GM23338 (cell line): ENCODE results near the gene KCNK4. TPM values are rescaled to one million over a fixed set of nuclear protein-coding genes. Genes with fewer than 3 reads are reported as not detected.

ENCODE experiments used
- ATAC-seq: fragments of 200-7000 bp; cut with Tn5 transposase; 3 replicates; pipeline ENCODE4 v1.9.1; 2020
- DNase-seq: peaks from one replicate; pipeline ENCODE4 v3.0.0-alpha.2; 2015; ENCODE audit warnings: low spot score
- H2AFZ ChIP-seq: fragments of 200-600 bp; sonication (generic); 2 replicates; pipeline ENCODE4 v1.8.0; 2016; ENCODE audit warnings: antibody characterized with exemption, mild to moderate bottlenecking, moderate library complexity
- H3F3A ChIP-seq: fragments of 200-600 bp; sonication (generic); replicated peaks from 2 replicates; pipeline ENCODE4 v1.8.0; 2017; ENCODE audit warnings: antibody characterized with exemption, mixed run types, low read depth
- H3K27ac ChIP-seq: fragments of 200-600 bp; sonication (generic); 2 replicates; pipeline ENCODE4 v1.6.1; 2016; ENCODE audit warnings: low read depth
- H3K27me3 ChIP-seq: fragments of 200-600 bp; sonication (generic); 2 replicates; pipeline ENCODE4 v1.8.0; 2016; ENCODE audit warnings: mild to moderate bottlenecking, mixed run types, moderate library complexity; ENCODE audit not compliant: insufficient read depth
- H3K36me3 ChIP-seq: fragments of 200-600 bp; sonication (generic); 2 replicates; pipeline ENCODE4 v1.8.0; 2016; ENCODE audit warnings: mild to moderate bottlenecking; ENCODE audit not compliant: insufficient read depth
- H3K4me1 ChIP-seq: fragments of 200-600 bp; sonication (generic); 2 replicates; pipeline ENCODE4 v1.8.0; 2016; ENCODE audit warnings: mild to moderate bottlenecking, moderate library complexity; ENCODE audit not compliant: insufficient read depth
- H3K4me2 ChIP-seq: fragments of 200-600 bp; sonication (generic); 2 replicates; pipeline ENCODE4 v1.7.1; 2017; ENCODE audit warnings: mixed run types
- H3K4me3 ChIP-seq: fragments of 200-600 bp; sonication (generic); 2 replicates; pipeline ENCODE4 v1.6.1; 2016; ENCODE audit warnings: mixed run types
- H3K79me2 ChIP-seq: fragments of 200-600 bp; sonication (generic); replicated peaks from 2 replicates; pipeline ENCODE4 v1.8.0; 2017; ENCODE audit warnings: mild to moderate bottlenecking; ENCODE audit not compliant: insufficient read depth
- H3K9me2 ChIP-seq: fragments of 200-600 bp; sonication (generic); 2 replicates; pipeline ENCODE4 v1.8.0; 2017; ENCODE audit not compliant: insufficient read depth
- H4K20me1 ChIP-seq: fragments of 200-600 bp; sonication (generic); replicated peaks from 2 replicates; pipeline ENCODE4 v1.8.0; 2017; ENCODE audit warnings: mild to moderate bottlenecking; ENCODE audit not compliant: insufficient read depth
- H3K27ac Mint-ChIP-seq: 2 replicates; pipeline ENCODE4 v1.8.0; 2020; ENCODE audit warnings: inconsistent platforms, mild to moderate bottlenecking, moderate library complexity, mixed read lengths
- H3K27me3 Mint-ChIP-seq: 3 replicates; pipeline ENCODE4 v1.8.0; 2022; ENCODE audit warnings: low read depth, mild to moderate bottlenecking, moderate library complexity, mixed read lengths, inconsistent platforms; ENCODE audit not compliant: insufficient read depth, poor library complexity
- H3K36me3 Mint-ChIP-seq: 3 replicates; pipeline ENCODE4 v1.8.0; 2021; ENCODE audit warnings: low read depth, mild to moderate bottlenecking, inconsistent platforms, moderate library complexity, mixed read lengths
- H3K4me1 Mint-ChIP-seq: 3 replicates; pipeline ENCODE4 v1.8.0; 2020; ENCODE audit warnings: mild to moderate bottlenecking, inconsistent platforms, mixed read lengths
- H3K4me3 Mint-ChIP-seq: 3 replicates; pipeline ENCODE4 v1.8.0; 2021; ENCODE audit warnings: moderate library complexity, mild to moderate bottlenecking, inconsistent platforms, mixed read lengths
- H3K9me3 Mint-ChIP-seq: 3 replicates; pipeline ENCODE4 v1.8.0; 2020; ENCODE audit warnings: moderate library complexity, mild to moderate bottlenecking, inconsistent platforms, mixed read lengths
- EZH2phosphoT487 ChIP-seq: fragments of 200-600 bp; sonication (generic); IDR thresholded peaks from one replicate; pipeline ENCODE4 v1.8.1; 2018; ENCODE audit warnings: antibody characterized with exemption; ENCODE audit not compliant: unreplicated experiment
- NANOG ChIP-seq: IDR thresholded peaks from 2 replicates; pipeline ENCODE4 v1.6.1; 2016; ENCODE audit warnings: antibody characterized with exemption, borderline replicate concordance
- REST ChIP-seq: IDR thresholded peaks from one replicate; pipeline ENCODE4 v1.6.1; 2018; ENCODE audit warnings: antibody characterized with exemption; ENCODE audit not compliant: unreplicated experiment
- ZNF462 ChIP-seq: fragments of 250-450 bp; sonication (Bioruptor Pico); IDR thresholded peaks from 2 replicates; pipeline ENCODE4 v1.5.0; 2020; ENCODE audit warnings: mild to moderate bottlenecking, moderate library complexity
- polyA plus RNA-seq: library from polyadenylated mRNA; unstranded; fragments of >200 nt; fragmentation: Nextera tagmentation; extraction: Ambion mirVana; gene quantifications from 2 replicates; pipeline ENCODE4 v1.2.1, GENCODE V29; 2016
- total RNA-seq: library from RNA; depleted of rRNA; stranded (reverse); fragments of >200 nt; shearing (Covaris generic); gene quantifications from 2 replicates; pipeline ENCODE4 v1.2.3, GENCODE V29; 2014

KCNK4 gene
- total and polyA plus RNA-seq, 2 experiments from 2014 or later, result 1.0 TPM; not detected in 1

GRCh38 chr11:64244107-64244506 is 47.0 kb upstream of the KCNK4 start:
- H3K4me1 Mint-ChIP-seq, result peaks cover 42% of the 10 kb centered on the region
- no peak overlapping the region for H3K4me2 ChIP-seq
- no peak overlapping the region for H3K27ac Mint-ChIP-seq

More at GRCh38 chr11:64244107-64244506, 47.0 kb upstream of the KCNK4 start:
- no peaks in the 10 kb centered on the region for H3K9me2 ChIP-seq
- no peak overlapping the region for H2AFZ ChIP-seq
- peak overlapping the region; percentile 93 for H3K4me3 Mint-ChIP-seq
- H3K27me3 ChIP-seq, result no peaks in the 10 kb centered on the region
- H3K4me3 ChIP-seq, result no peak overlapping the region
- DNase-seq, result no peak
- H3K27ac ChIP-seq, result no peak overlapping the region
- peaks cover 26% of the 10 kb centered on the region for H3K79me2 ChIP-seq
- H4K20me1 ChIP-seq, result no peaks in the 10 kb centered on the region; the same call in 1 of the 2 replicates
- H3K36me3 Mint-ChIP-seq, result peaks cover 17% of the 10 kb centered on the region
- TF ChIP-seq NANOG, result no peak
- no peak for TF ChIP-seq ZNF462 (CRISPR knock-in tag)
- TF ChIP-seq REST, result no peak
- TF ChIP-seq EZH2phosphoT487, result no peak
- no peaks in the 10 kb centered on the region for H3K9me3 Mint-ChIP-seq
- peaks cover 32% of the 10 kb centered on the region for H3K4me1 ChIP-seq
- no peaks in the 10 kb centered on the region for H3K36me3 ChIP-seq
- peaks cover 41% of the 10 kb centered on the region for H3F3A ChIP-seq
- no peak for ATAC-seq
- H3K27me3 Mint-ChIP-seq, result peaks cover 39% of the 10 kb centered on the region
